HEK293T (cell line): Measurements from ENCODE around the gene GIGYF1.

ENCODE experiments used
- ARNT ChIP-seq: fragments of 450-650 bp; IDR thresholded peaks from 2 replicates; pipeline ENCODE4 v1.6.1; 2017; ENCODE audit warnings: mild to moderate bottlenecking
- BHLHE40 ChIP-seq: fragments of 450-650 bp; IDR thresholded peaks from 2 replicates; pipeline ENCODE4 v1.6.1; 2016; ENCODE audit warnings: mild to moderate bottlenecking, moderate library complexity, borderline replicate concordance
- ELF4 ChIP-seq: fragments of 450-650 bp; IDR thresholded peaks from 2 replicates; pipeline ENCODE4 v1.6.1; 2017; ENCODE audit warnings: antibody characterized with exemption
- FOXA1 ChIP-seq: fragments of 450-650 bp; IDR thresholded peaks from 2 replicates; pipeline ENCODE4 v1.6.1; 2016; ENCODE audit warnings: mild to moderate bottlenecking
- FOXK2 ChIP-seq: fragments of 450-650 bp; IDR thresholded peaks from 2 replicates; pipeline ENCODE4 v1.6.1; 2016; ENCODE audit warnings: mild to moderate bottlenecking
- FOXM1 ChIP-seq: fragments of 450-650 bp; IDR thresholded peaks from 2 replicates; pipeline ENCODE4 v1.6.1; 2017; ENCODE audit warnings: mild to moderate bottlenecking, borderline replicate concordance
- NFRKB ChIP-seq: fragments of 450-650 bp; IDR thresholded peaks from 2 replicates; pipeline ENCODE4 v1.6.1; 2016; ENCODE audit warnings: mild to moderate bottlenecking, moderate library complexity
- PKNOX1 ChIP-seq: fragments of 450-650 bp; IDR thresholded peaks from 2 replicates; pipeline ENCODE4 v1.6.1; 2016
- SP1 ChIP-seq: fragments of 450-650 bp; IDR thresholded peaks from 2 replicates; pipeline ENCODE4 v1.6.1; 2017
- SUZ12 ChIP-seq: fragments of 450-650 bp; IDR thresholded peaks from 2 replicates; pipeline ENCODE4 v1.6.1; 2016; ENCODE audit warnings: mild to moderate bottlenecking
- ZNF384 ChIP-seq: fragments of 450-650 bp; IDR thresholded peaks from 2 replicates; pipeline ENCODE4 v1.6.1; 2016

- TF ChIP-seq SUZ12 (no peak), FOXK2 (no peak), ELF4 (no peak), SP1 (no peak), BHLHE40 (no peak), FOXM1 (no peak), NFRKB (no peak), ZNF384 (no peak), PKNOX1 (no peak), ARNT (no peak), FOXA1 (no peak)
Observed at GRCh38 chr7:100726996-100727761, 33.1 kb upstream of the GIGYF1 start.
